GM12891 (cell line): ENCODE results near the gene KCNG2.

Experiments
- DNase-seq: peaks from one replicate; pipeline ENCODE4 v3.0.0; 2011; ENCODE audit warnings: low spot score; ENCODE audit not compliant: insufficient read length
- FAIRE-seq: peaks from 2 replicates; lab custom pipeline; 2011; peaks lifted over from hg19 to GRCh38; lab: Jason Lieb, UNC
- PAX5 ChIP-seq: IDR thresholded peaks from 2 replicates; pipeline ENCODE4 v1.6.1; 2011; ENCODE audit warnings: low read length, moderate library complexity, mild to moderate bottlenecking; ENCODE audit not compliant: insufficient read depth, severe bottlenecking
- POLR2A ChIP-seq: IDR thresholded peaks from 2 replicates; pipeline ENCODE4 v1.6.1; 2011; ENCODE audit warnings: low read depth, low read length, control low read depth
- POLR2AphosphoS5 ChIP-seq: IDR thresholded peaks from 2 replicates; pipeline ENCODE4 v1.6.1; 2011; ENCODE audit warnings: low read depth, low read length, control low read depth
- POU2F2 ChIP-seq: IDR thresholded peaks from 2 replicates; pipeline ENCODE4 v1.6.1; 2011; ENCODE audit warnings: low read depth, mild to moderate bottlenecking, control low read depth, low read length, moderate library complexity
- SPI1 ChIP-seq: IDR thresholded peaks from 2 replicates; pipeline ENCODE4 v1.6.1; 2011; ENCODE audit warnings: low read depth, low read length, control low read depth
- TAF1 ChIP-seq: IDR thresholded peaks from 2 replicates; pipeline ENCODE4 v1.6.1; 2011; ENCODE audit warnings: low read depth, low read length, control low read depth

Gene KCNG2

DNA sequence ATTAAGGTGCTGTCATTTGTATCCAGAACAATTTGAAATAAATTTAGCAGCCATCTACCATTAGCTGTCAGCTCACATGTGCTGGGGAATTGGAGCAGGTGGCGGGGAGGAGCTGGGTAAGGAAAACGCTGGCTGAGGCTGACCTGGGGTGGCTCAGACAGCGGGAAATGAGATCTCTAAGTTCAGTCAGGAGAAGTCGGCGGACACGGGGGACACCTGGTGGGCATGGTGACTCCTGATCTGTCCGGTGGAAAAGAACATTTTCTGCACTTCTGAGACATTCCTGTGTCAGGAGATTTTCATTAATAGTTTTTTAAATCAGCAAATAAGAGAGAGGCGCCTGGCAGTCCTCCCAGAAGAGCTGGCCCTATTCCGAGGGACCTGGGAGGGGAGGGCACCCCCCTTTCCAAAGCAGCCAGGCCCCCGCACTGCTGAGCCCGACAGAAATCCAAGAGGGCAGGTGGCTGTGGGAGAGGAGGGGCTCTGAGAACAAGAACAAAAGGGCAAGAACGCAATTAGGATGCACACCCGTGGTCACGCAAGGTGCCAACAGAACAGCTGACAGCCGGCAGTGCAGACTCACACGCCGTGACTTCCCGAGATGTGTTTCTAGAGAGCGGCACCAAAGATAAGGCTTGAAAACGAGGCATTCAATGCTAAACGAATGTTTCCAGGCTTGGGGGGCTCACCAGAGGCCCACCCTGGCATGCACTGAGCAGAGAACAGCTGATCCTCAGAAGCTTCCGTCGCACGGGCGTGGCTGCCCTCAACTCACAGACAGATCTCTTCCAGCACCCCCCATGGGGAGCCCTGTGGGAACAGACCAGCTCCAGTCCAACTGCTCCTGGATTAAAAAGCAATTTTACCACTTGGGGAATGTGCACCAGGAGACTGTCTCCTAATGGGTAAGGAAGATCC lies 127.3 kb downstream of the KCNG2 start:
- TF ChIP-seq PAX5 = no peak
- no peak for TF ChIP-seq POLR2AphosphoS5
- no peak for TF ChIP-seq POLR2A
- no peak for TF ChIP-seq TAF1
- no peak for TF ChIP-seq POU2F2
- TF ChIP-seq SPI1 = no peak
- FAIRE-seq (no peak), DNase-seq (no peak)

DNA sequence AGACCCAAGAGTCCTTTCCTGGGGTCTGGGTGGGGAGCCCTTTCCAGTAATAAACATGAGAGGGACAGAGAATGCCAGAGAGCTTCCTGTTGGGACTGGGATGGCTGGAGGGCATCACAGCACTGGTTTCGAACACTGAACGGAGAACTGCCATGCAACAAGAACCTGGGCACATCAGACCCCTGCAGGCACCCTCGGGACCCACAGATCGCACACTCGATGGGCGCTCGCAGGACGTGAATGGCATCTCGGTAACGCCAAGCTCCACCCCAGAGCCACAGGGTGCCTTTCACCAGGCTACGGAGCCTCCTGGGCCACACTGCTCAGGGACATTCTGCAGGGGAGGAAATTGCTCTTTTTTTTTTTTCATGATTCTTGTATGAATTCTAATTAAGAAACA lies 128.6 kb downstream of the KCNG2 start:
- FAIRE-seq (no peak), DNase-seq (no peak)
- TF ChIP-seq SPI1 (no peak), TAF1 (no peak), POU2F2 (no peak), POLR2AphosphoS5 (no peak), PAX5 (no peak), POLR2A (no peak)

- TF ChIP-seq TAF1 (no peak), POU2F2 (no peak), PAX5 (no peak), SPI1 (no peak), POLR2AphosphoS5 (no peak), POLR2A (no peak)
- no peak for FAIRE-seq
Measured at GRCh38 chr18:79926715-79927606, 129.2 kb downstream of the KCNG2 start.

DNA sequence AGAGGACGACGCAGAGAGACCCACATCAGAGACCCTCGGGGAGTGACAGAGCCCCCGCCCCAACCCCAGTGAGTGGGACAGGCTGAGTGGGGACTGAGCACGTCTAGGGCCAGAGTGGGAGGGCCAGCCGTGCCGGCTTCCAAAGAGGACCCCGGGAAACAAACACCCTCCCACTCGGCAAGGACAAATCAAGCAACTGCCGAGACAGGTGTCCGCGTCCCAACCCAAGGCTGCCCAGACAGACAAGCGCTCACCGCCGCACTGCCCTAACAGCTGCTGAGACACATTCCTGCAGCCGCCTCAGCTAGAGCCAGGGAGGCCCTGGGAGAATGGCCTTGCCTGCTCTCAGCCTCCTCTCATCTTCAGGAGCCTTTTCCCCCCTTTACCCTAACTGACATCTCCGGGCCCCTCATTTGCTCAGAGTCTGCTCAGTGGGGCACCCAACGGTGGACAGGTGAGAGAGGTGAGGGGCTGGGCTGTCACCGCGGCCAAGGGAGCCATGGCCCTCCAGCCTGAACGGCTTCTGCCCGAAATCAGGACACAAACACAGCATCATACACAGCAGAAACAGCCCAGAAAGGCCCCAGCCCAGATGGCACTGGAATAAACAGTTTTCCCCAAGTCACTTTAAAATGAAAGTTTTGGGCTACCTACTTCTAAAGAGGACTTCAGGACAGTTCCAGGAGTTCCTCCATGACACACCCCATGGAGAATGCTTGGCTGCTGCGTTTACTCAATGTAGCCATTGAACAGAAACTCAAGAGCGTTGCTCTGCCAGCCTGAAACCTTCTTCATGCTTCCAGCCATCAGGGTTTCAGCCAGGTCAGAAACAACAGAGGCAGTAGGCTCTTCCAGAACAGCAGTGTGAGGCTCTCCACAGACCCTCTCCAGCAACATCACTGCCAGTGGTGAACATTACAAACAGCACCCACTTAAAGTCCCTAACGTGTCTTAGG lies 130.1 kb downstream of the KCNG2 start:
- FAIRE-seq (no peak), DNase-seq (no peak)
- TF ChIP-seq POU2F2 (no peak), PAX5 (no peak), TAF1 (no peak), POLR2AphosphoS5 (no peak), POLR2A (no peak), SPI1 (no peak)

More at GRCh38 chr18:79926715-79927606, 129.2 kb downstream of the KCNG2 start:
- DNase-seq = no peak

GRCh38 chr18:79928563-79928960 lies 130.8 kb downstream of the KCNG2 start:
- DNase-seq (no peak), FAIRE-seq (no peak)
- TF ChIP-seq POU2F2 = no peak
- no peak for TF ChIP-seq POLR2AphosphoS5
- TF ChIP-seq POLR2A = no peak
- TF ChIP-seq SPI1 = no peak
- TF ChIP-seq TAF1 = no peak
- no peak for TF ChIP-seq PAX5

DNA sequence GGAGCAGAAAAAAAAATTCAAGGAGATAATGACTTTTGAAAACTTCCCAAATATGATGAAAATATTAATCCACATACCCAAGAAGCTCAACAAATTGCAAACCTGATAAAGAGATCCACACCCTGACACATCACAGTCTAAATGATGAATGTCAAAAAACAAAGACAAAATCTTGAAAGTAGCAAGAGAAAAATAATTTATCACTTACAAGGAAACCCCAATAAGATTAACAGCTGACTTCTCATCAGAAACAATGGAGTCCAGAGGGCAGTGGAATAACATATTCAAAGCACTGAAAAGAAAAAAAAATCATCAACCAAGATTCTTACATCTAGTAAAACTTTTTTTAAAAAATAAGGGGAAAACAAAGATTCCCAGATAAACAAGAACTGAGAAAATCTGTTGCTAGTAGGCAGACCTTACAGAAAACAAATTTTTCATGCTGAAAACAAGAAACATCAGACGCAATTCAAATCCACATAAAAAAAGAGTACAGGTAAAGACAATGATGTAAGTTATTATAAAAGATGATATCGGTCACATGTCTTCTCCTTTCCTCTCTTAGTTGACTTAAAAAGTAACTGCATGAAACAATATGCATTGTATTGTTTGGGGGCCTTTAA lies 132.4 kb downstream of the KCNG2 start:
- no peak for TF ChIP-seq POLR2AphosphoS5
- TF ChIP-seq POU2F2 = no peak
- TF ChIP-seq PAX5 = no peak
- no peak for TF ChIP-seq POLR2A
- no peak for TF ChIP-seq TAF1
- TF ChIP-seq SPI1 = no peak
- FAIRE-seq (no peak), DNase-seq (no peak)

DNA sequence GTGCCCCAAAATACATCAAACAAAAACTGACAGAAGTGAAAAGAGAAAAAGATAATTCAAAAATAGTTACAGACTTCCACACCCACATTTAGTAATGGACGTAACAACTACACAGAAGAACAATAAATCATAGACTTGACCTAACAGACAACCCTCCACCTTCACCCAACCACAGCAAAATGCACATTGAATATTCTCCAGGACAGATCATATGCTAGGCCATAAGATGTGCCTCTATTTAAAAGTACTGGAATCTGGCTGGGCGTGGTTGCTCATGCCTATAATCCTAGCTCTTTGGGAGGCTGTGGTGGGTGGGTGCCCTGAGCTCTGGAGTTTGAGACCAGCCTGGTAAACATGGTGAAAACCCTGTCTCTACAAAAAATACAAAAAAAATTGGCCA lies 133.7 kb downstream of the KCNG2 start:
- FAIRE-seq = no peak
- DNase-seq = no peak
- TF ChIP-seq POLR2A = no peak
- TF ChIP-seq POLR2AphosphoS5 = no peak
- TF ChIP-seq PAX5 = no peak
- no peak for TF ChIP-seq SPI1
- TF ChIP-seq TAF1 = no peak
- no peak for TF ChIP-seq POU2F2

DNA sequence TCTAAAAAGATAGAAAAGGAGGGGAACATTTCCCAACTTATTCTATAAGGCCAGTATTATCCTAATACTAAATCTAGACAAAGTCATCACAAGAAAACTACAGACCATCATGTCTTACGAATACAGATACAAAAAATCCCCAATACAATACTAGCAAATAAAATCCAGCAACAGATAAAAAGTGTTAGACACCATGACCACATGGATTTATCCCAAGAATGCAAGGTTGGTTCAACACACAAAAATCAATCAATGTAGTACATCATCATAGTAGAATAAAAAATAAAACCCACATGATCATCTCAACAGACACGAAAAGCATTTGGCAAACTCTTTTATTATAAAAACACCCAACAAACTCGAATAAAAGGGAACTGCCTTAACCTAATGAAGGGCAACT lies 135.2 kb downstream of the KCNG2 start:
- DNase-seq (no peak), FAIRE-seq (no peak)
- TF ChIP-seq POLR2AphosphoS5 (no peak), TAF1 (no peak), SPI1 (no peak)

DNA sequence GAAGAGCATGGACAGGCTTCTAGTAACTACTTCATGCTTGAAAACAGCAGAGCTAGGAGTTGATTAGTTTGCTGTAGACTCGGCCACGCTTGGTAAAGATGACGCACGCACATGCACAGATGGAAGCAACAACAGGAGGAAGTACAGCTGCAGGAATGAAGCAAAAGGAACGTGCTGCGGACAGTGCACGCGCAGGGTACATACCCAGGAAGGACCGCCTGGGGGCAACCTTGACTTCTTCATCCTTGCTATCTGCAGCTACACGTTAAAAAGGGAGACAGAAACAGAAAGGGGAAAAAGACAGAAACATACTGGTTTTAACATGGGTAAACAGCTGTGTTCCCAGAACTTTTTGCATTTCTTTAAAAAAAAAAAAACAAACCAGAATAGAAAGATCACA lies 136.0 kb downstream of the KCNG2 start:
- no peak for DNase-seq
- TF ChIP-seq POLR2A (no peak), PAX5 (no peak), POU2F2 (no peak), SPI1 (no peak), TAF1 (no peak), POLR2AphosphoS5 (no peak)
- FAIRE-seq = no peak
